ENCODE results near the gene SPECC1L. TPM values are rescaled to one million over a fixed set of nuclear protein-coding genes. Genes with fewer than 3 reads are reported as not detected.

Gene SPECC1L
- total and polyA plus RNA-seq, 10 of the 15 experiments (the other 5 are each of a cell fraction or from before 2014, with no cell fraction given), result 1.9 to 40.6 (median 19.1) TPM

DNA sequence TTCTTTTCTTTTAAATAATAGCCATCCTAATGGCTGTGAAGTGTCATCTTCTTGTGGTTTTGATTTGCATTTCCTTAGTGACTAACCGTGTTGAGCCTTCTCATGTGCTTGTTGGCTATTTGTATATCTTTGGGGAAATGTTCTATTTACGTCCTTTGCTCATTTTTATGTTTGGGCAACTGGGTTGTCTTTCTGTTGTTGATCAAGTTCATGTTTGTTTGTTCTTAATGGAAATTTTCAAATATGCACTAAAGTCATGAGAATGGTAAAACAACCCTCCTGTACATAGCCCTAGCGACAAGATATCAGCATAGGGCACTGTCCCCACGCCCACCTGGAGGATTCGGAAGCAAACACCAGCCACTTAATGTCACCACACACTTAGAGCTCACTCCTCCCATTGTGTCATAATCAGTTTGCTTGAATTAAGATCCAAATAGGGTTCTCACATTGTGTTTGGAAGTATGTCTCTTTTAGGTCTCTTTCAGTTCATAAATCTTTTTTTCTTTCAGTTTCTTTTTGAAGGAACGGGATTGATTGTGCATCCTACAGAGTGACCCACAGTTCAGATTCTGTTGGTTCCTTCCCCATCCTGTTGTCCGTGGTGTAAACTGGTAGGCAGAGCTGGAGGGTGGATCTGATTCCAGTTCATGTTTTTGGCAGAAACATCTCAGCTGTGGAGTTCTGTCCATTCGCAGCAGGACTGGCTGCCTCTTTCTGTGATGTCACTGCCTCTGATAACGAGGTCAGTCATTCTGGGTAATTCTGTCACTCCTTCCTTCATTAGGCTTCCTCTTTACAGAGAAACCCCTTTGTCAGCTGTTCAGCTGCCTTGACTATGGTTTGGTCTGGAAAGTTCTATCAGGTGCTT, 130.3 kb downstream of the SPECC1L start (continued):
- TF ChIP-seq, protein P1, sequence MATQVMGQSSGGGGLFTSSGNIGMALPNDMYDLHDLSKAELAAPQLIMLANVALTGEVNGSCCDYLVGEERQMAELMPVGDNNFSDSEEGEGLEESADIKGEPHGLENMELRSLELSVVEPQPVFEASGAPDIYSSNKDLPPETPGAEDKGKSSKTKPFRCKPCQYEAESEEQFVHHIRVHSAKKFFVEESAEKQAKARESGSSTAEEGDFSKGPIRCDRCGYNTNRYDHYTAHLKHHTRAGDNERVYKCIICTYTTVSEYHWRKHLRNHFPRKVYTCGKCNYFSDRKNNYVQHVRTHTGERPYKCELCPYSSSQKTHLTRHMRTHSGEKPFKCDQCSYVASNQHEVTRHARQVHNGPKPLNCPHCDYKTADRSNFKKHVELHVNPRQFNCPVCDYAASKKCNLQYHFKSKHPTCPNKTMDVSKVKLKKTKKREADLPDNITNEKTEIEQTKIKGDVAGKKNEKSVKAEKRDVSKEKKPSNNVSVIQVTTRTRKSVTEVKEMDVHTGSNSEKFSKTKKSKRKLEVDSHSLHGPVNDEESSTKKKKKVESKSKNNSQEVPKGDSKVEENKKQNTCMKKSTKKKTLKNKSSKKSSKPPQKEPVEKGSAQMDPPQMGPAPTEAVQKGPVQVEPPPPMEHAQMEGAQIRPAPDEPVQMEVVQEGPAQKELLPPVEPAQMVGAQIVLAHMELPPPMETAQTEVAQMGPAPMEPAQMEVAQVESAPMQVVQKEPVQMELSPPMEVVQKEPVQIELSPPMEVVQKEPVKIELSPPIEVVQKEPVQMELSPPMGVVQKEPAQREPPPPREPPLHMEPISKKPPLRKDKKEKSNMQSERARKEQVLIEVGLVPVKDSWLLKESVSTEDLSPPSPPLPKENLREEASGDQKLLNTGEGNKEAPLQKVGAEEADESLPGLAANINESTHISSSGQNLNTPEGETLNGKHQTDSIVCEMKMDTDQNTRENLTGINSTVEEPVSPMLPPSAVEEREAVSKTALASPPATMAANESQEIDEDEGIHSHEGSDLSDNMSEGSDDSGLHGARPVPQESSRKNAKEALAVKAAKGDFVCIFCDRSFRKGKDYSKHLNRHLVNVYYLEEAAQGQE (IDR thresholded peaks at IDR 0.05; ENCODE audit: low read depth, low read length), result no peak
- no peak for TF ChIP-seq MYC (IDR thresholded peaks at IDR 0.05; ENCODE audit: insufficient read depth, insufficient read length, insufficient replicate concordance, low read length, severe bottlenecking)
- TF ChIP-seq CBFB (IDR thresholded peaks at IDR 0.05; ENCODE audit: low read depth), result no peak; the same call in 1 of the 2 replicates
- TF ChIP-seq ZNF384 (IDR thresholded peaks at IDR 0.05; ENCODE audit: borderline replicate concordance, low read depth, low read length), result no peak
- no peak for TF ChIP-seq BCL11A (IDR thresholded peaks at IDR 0.05; ENCODE audit: low read depth, low read length)
- TF ChIP-seq HCFC1 (IDR thresholded peaks at IDR 0.05; ENCODE audit: low read length), result no peak
- TF ChIP-seq ASH2L (IDR thresholded peaks at IDR 0.05; ENCODE audit: borderline replicate concordance, low read depth), result no peak
- no peak for TF ChIP-seq HDAC2 (IDR thresholded peaks at IDR 0.05)
- TF ChIP-seq GABPA (IDR thresholded peaks at IDR 0.05; ENCODE audit: low read depth), result no peak
- no peak for TF ChIP-seq TBL1XR1 (IDR thresholded peaks at IDR 0.05; ENCODE audit: low read depth, low read length)
- TF ChIP-seq NR2C2 (IDR thresholded peaks at IDR 0.05; ENCODE audit: borderline replicate concordance, control insufficient read depth, insufficient read length, low read depth), result no peak
